GM21825 (cell line): ENCODE measurements around the gene CCDC80.
"Not testable (repeated sequence)": the region's sequence is repeated elsewhere in the genome, so short reads cannot be mapped to it uniquely, and the experiment has no call there.

Experiments
- ATAC-seq: cut with Tn5 transposase; IDR thresholded peaks from one replicate; pipeline ENCODE4 v1.9.1; 2021; ENCODE audit warnings: mild to moderate bottlenecking, moderate library complexity; ENCODE audit not compliant: unreplicated experiment

Gene CCDC80

GRCh38 chr3:112640930-112641801 is at the start of gene CCDC80:
CCDC80 (minus strand) TSS chr3:112641143; CDS start chr3:112639905, 1,238 bp downstream.
- no peak for ATAC-seq

- ATAC-seq: no peak
Observed at GRCh38 chr3:112689989-112690388, 49.0 kb upstream of the CCDC80 start.

- no peak for ATAC-seq
Observed at GRCh38 chr3:112689385-112689784, 48.4 kb upstream of the CCDC80 start.

- no peak for ATAC-seq
Observed at GRCh38 chr3:112688819-112689218, 47.9 kb upstream of the CCDC80 start.

GRCh38 chr3:112688085-112688769 is 47.3 kb upstream of the CCDC80 start:
- no peak for ATAC-seq

DNA sequence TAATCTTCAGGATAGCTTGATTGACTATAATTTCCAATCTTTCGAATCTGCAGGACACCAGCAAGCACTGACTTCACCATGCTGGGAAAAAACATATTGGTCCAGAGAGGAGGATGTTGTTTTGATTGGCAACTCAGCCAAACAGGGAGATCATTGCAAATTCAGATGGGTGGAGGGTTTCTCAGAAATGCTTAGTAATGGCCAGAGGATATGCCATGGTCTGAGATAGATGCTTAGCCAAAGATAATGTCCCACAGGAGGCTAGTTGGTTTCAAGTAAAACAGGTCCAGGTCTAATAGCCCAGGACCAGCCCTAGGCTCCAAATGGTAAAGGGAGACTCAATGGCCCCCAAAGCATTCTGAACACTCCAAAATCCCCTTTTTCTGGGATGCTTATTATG is 46.7 kb upstream of the CCDC80 start:
- ATAC-seq: no peak

- ATAC-seq: no peak
Observed at GRCh38 chr3:112687211-112687610, 46.3 kb upstream of the CCDC80 start.

GRCh38 chr3:112685956-112686799 is 45.2 kb upstream of the CCDC80 start:
- ATAC-seq: no peak

DNA sequence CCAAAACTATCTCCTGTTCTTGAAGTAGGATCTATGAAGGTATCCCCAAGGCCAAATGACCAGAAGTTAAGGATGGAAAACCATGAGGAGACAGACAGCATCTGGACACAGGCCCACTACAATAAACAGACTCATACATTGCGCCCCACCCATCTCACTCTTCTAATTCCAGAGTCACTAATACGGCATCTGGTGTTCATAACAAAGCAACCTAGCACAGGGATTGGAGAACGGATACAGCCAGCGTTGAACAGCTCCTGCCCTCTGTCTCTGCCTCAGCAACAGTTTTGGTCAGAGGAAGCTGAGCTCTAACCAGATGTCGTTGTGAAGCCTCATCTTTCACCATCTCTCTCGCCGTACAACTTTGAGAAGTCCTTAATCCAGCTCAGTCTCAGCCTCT is 44.5 kb upstream of the CCDC80 start:
- ATAC-seq: no peak

DNA sequence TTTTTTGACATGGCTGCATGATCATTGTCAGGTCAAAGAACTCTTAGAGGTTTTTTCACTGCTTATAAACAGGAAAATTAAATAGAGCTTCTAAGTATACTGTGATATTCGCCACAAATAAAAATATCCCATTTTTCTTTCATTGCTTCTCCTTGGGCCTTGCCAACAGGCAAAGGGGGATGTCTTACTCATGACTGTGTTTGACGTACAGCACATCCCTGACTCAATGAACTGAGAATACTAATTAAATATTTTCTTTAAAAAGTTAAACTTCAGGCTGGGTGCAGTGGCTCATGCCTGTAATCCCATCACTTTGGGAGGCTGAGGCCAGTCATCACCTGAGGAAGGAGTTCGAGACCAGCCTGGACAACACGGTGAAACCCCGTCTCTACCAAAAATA is 41.4 kb upstream of the CCDC80 start:
- no peak for ATAC-seq

DNA sequence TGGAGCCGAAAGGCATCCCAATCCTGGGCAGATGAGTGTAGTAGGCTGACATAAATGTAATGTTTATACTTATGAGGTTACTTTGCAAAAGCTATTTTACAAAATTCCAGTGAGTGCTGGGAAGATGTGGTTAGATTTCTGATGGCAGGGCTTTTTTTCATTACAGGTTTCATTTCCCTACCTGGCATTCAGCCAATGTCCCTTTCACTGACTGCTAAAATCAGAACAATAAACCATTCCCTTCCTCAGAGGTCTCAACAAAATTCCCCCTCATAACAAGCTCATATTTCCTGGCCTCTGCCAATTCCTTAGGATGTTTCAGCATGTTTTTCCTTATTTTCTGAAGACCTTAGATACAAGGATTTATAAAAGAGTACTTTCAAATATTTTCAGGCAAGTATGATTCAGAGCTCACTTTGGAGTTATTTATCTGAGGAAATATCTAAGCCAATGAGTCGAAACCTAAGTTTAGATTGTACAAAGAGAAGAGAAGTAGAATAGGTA is 40.9 kb upstream of the CCDC80 start:
- ATAC-seq: no peak

GRCh38 chr3:112676659-112677234 is 35.8 kb upstream of the CCDC80 start:
- ATAC-seq: peak; percentile 100

- ATAC-seq: no peak
Observed at GRCh38 chr3:112675943-112676535, 35.1 kb upstream of the CCDC80 start.

GRCh38 chr3:112675349-112675748 is 34.4 kb upstream of the CCDC80 start:
- no peak for ATAC-seq

DNA sequence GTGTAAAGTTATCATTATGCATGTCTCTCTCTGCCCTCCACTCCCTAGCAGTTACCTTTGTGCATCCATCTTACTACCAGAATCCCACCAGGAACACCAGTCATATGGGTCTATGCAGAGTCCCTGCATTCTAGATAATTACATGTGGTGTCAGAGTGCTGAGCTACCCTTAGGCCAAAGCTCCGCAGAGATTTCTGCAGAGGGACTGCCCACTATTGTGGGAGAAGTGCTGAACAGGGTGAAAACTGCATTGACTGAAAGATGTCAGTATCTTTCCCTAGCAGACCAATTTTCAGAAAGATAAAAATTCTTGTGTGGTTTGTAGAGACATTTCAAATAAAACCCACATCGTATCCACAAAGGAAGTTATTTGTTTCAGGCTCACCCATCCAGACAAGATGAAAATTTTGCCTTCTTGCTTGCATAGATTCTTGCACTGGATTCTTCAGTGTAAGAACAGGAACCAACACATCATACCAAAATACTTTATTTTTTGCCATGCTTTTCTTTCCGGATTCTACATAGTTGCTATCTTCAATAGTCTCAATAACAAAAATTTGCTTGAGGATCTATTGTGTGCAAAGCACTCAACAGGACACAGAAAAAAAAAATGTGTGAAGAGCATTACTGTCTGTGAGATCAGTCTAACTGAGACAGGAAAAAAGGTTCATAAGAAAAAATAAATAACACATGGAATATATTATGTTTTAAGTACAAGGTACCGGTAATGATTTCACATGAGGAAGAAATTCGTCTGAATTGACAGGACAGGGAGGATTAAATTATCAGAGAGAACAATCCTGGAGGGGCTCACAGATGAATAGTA is 32.0 kb upstream of the CCDC80 start:
- no peak for ATAC-seq

DNA sequence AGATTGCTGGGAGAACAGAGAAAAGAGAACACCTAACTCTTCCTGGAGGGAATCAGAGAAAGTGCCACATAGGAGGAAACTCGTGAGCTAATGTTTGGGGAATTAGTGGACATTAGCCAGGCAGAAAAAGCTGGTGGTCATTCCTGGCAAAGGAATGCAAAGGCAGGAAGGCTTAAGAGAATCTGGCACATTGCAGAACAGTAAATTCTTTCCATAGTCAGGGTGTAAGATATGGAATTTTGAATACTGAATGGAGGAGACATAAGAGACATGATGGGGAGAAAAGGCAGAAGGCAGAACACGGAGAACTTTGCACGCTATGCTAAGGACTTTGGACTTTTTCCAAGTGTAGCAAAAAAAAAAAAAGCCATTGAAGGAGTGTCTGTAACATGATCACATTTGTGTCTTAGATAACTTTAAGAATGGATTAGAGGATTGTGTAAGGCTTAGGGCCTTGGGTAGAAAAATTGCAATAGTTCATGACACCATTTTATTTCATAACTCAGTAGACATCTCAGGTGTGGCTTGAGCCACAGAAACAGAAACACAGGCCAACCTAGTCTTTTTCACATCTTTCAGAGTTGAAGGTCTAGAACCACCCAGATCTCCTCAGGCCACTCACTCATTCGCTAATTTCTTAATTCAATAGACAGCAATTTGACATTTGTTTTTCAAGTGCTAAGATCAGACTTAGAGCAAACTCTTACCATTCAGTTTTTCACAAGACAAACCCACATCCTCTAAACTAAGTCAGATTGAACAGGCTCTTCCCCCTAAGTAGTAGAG is 31.2 kb upstream of the CCDC80 start:
- ATAC-seq: no peak

DNA sequence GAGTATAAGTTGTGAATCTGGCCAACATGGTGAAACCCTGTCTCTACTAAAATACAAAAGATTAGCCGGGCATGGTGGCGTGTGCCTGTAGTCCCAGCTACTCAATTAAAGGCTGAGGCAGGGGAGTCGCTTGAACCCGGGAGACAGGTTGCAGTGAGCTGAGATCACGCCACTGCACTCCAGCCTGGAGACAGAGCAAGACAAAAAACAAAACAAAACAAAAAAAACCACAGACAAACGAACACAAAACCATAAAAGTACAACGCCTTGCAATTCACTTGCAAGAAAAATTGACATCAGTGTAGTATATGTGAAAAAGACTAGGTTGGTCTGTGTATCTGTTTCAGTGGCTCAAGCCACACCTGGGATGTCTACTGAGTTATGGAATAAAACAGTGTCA is 29.9 kb upstream of the CCDC80 start:
- no peak for ATAC-seq

DNA sequence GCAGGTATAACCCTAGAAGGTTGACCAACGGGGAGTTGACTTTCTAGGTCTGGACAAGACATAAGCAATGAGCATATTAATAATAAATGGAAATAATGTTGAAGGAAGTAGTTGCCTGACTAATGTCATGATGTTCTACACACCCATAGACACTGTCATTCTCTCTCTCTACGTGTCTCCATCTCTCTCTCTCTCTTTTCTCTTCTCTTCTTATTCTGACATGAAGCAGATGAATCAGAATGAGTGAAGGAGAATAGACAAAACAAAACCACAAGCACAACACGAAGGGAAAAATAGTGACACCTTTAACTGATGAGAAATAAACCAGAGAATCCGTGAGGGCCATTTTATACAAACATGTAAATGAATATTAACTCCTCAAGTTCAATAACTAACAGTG is 26.7 kb upstream of the CCDC80 start:
- no peak for ATAC-seq

DNA sequence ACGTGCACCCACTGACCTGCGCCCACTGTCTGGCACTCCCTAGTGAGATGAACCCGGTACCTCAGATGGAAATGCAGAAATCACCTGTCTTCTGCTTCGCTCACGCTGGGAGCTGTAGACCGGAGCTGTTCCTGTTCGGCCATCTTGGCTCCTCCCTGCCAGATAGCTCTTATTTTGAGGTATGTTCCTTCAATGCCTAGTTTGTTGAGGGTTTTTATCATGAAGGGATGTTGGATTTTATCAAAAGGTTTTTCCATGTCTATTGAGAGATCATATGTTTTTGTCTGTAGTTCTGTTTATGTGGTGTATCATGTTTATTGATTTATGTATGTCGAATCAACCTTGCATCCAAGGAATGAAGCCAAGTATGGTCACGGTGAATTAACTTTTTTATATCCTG is 24.1 kb upstream of the CCDC80 start:
- ATAC-seq: not testable (repeated sequence)
